ENCODE results near the gene ALB.

DNA sequence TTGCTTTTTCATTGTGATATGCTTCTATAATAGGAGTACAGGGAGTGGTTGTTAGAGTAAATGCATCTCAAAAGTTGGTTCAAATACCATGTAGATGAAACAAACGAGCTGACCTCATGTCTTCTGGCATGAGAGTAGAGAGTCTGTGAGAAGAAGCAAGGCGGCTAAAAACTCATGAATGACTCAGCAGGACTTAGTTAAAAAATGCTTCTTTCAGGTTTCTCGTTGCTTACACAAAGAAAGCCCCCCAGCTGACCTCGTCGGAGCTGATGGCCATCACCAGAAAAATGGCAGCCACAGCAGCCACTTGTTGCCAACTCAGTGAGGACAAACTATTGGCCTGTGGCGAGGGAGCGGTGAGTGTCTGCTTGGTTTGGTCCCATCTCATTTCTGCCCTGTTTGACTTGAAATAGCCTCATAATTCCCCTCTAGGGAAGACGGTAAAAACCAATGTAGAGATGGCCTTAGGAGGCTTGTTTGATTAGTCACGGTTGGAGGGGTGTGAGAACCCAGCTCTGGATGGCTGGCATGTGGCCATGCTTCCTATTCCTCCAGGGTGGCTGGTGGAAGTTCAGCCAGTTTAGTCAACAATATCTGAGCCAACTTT, 46.4 kb downstream of the ALB start:
- TF ChIP-seq, protein P1, sequence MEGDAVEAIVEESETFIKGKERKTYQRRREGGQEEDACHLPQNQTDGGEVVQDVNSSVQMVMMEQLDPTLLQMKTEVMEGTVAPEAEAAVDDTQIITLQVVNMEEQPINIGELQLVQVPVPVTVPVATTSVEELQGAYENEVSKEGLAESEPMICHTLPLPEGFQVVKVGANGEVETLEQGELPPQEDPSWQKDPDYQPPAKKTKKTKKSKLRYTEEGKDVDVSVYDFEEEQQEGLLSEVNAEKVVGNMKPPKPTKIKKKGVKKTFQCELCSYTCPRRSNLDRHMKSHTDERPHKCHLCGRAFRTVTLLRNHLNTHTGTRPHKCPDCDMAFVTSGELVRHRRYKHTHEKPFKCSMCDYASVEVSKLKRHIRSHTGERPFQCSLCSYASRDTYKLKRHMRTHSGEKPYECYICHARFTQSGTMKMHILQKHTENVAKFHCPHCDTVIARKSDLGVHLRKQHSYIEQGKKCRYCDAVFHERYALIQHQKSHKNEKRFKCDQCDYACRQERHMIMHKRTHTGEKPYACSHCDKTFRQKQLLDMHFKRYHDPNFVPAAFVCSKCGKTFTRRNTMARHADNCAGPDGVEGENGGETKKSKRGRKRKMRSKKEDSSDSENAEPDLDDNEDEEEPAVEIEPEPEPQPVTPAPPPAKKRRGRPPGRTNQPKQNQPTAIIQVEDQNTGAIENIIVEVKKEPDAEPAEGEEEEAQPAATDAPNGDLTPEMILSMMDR (IDR thresholded peaks at IDR 0.05; ENCODE audit: low read depth, low read length) = no peak
- TF ChIP-seq EZH2phosphoT487 (IDR thresholded peaks at IDR 0.05; ENCODE audit: low read depth) = no peak
